Measurements from ENCODE around the gene ZSWIM3. TPM values are rescaled to one million over a fixed set of nuclear protein-coding genes. Genes with fewer than 3 reads are reported as not detected.

The ZSWIM3 gene
- total and polyA plus RNA-seq, 2 of the 13 experiments (the other 11 are each of a cell fraction or from before 2014, with no cell fraction given), result 5.2 to 5.8 TPM

- TF ChIP-seq ASH2L (IDR thresholded peaks at IDR 0.05; ENCODE audit: insufficient read length, low read depth, low read length) (peak; percentile 84), NR2C2 (CRISPR knock-in tag; IDR thresholded peaks at IDR 0.05; ENCODE audit: borderline replicate concordance) (peak; percentile 98), FOXK1 (CRISPR knock-in tag; IDR thresholded peaks at IDR 0.05; ENCODE audit: borderline replicate concordance, low read depth) (peak; percentile 73; the same call in 1 of the 2 replicates), SIX4 (CRISPR knock-in tag; IDR thresholded peaks at IDR 0.05) (0 out of 2 replicates have a peak, but pooled peaks have one; percentile 41), ZNF30 (CRISPR knock-in tag; IDR thresholded peaks at IDR 0.05) (no peak), NFYC (CRISPR knock-in tag; IDR thresholded peaks at IDR 0.05) (peak; percentile 100), ZFP36L1 (CRISPR knock-in tag; IDR thresholded peaks at IDR 0.05) (peak; percentile 80; the same call in 1 of the 2 replicates), FOXP1 (IDR thresholded peaks at IDR 0.05) (no peak), FOXP1 (CRISPR knock-in tag; IDR thresholded peaks at IDR 0.05) (0 out of 2 replicates have a peak, but pooled peaks have one; percentile 6), MED1 (CRISPR knock-in tag; IDR thresholded peaks at IDR 0.05) (peak; percentile 71; the same call in 1 of the 2 replicates), ISX (CRISPR knock-in tag; conservative IDR thresholded peaks at IDR 0.05) (no peak), ZBTB40 (IDR thresholded peaks at IDR 0.05) (no peak), ZBTB40 (CRISPR knock-in tag; IDR thresholded peaks at IDR 0.05) (peak; percentile 71; the same call in 1 of the 2 replicates), PAWR (CRISPR knock-in tag; IDR thresholded peaks at IDR 0.05; ENCODE audit: borderline replicate concordance) (no peak), U2AF1 (optimal IDR thresholded peaks at IDR 0.05; ENCODE audit: low read depth, low read length) (no peak), POLR2AphosphoS5 (IDR thresholded peaks at IDR 0.05; ENCODE audit: low read depth, low read length) (peak; percentile 99), ZNF567 (CRISPR knock-in tag; IDR thresholded peaks at IDR 0.05; ENCODE audit: borderline replicate concordance) (peak; percentile 98), GTF2F1 (IDR thresholded peaks at IDR 0.05; ENCODE audit: low read length) (no peak), IRF2 (CRISPR knock-in tag; IDR thresholded peaks at IDR 0.05) (peak; percentile 62), ZNF629 (CRISPR knock-in tag; conservative IDR thresholded peaks at IDR 0.05) (no peak), TFDP1 (CRISPR knock-in tag; IDR thresholded peaks at IDR 0.05; ENCODE audit: borderline replicate concordance) (peak; percentile 67; the same call in 1 of the 2 replicates)
Measured at GRCh38 chr20:45880988-45881788, 23.8 kb downstream of the ZSWIM3 start, which contains the start of gene ZSWIM1 (continued).

Measured in HepG2 (cell line).